ENCODE measurements around the gene ANAPC15. TPM values are rescaled to one million over a fixed set of nuclear protein-coding genes. Genes with fewer than 3 reads are reported as not detected.

ANAPC15 gene
- total and polyA plus RNA-seq, 4 donors = 8.4 to 22.4 (median 15.0) TPM

- Histone ChIP-seq H3K4me3 (ENCODE audit: low read depth in 1 of 3, low read length in 3 of 3) (no peak overlapping the region), H3K36me3 (ENCODE audit: control insufficient read depth in 4 of 4, insufficient read depth in 3 of 4, low read depth in 1 of 4, low read length in 3 of 4) (no peaks in the 10 kb centered on the region), H3K27ac (ENCODE audit: low read depth in 1 of 2, low read length in 2 of 2) (no peak overlapping the region), H3K27me3 (ENCODE audit: control insufficient read depth in 4 of 4, insufficient read depth in 4 of 4, low read length in 3 of 4) (no peaks in the 10 kb centered on the region), H3K9ac (ENCODE audit: low read depth in 1 of 2, low read length in 2 of 2) (no peak overlapping the region), H3K4me1 (ENCODE audit: control insufficient read depth in 4 of 4, insufficient read depth in 4 of 4, low read length in 3 of 4) (no peaks in the 10 kb centered on the region), H3K9me3 (ENCODE audit: control insufficient read depth in 4 of 4, low read length in 3 of 4) (no peaks in the 10 kb centered on the region)
- DNase-seq (ENCODE audit: low spot score) = no peak
- no peak for TF ChIP-seq FOXA2 (IDR thresholded peaks at IDR 0.05)
- no peak for TF ChIP-seq JUND (IDR thresholded peaks at IDR 0.05)
- TF ChIP-seq FOXA1 (IDR thresholded peaks at IDR 0.05) = no peak
- no peak for TF ChIP-seq TAF1 (conservative IDR thresholded peaks at IDR 0.05)
- TF ChIP-seq ZBTB33 (IDR thresholded peaks at IDR 0.05) = no peak
- no peak for TF ChIP-seq EGR1 (IDR thresholded peaks at IDR 0.05; ENCODE audit: low read depth in 2 of 2)
- TF ChIP-seq GABPA (IDR thresholded peaks at IDR 0.05 in 1 of 2, conservative IDR thresholded peaks at IDR 0.05 in 1 of 2) = no peak
- TF ChIP-seq MAX (IDR thresholded peaks at IDR 0.05) = no peak
- TF ChIP-seq ATF3 (IDR thresholded peaks at IDR 0.05) = no peak
- no peak for TF ChIP-seq HNF4G (IDR thresholded peaks at IDR 0.05)
- no peak for TF ChIP-seq YY1 (IDR thresholded peaks at IDR 0.05)
- no peak for TF ChIP-seq RAD21 (IDR thresholded peaks at IDR 0.05)
- TF ChIP-seq NR2F2 (IDR thresholded peaks at IDR 0.05) = no peak
- TF ChIP-seq RXRA (IDR thresholded peaks at IDR 0.05) = no peak
- TF ChIP-seq SP1 (IDR thresholded peaks at IDR 0.05) = no peak
- TF ChIP-seq CTCF (IDR thresholded peaks at IDR 0.05; ENCODE audit: low read depth, low read length, missing input control) = no peak
- 38% methylated on average over 2 of the region's 2 CpGs for WGBS
Observed at GRCh38 chr11:72146625-72147024, 34.1 kb upstream of the ANAPC15 start.

GRCh38 chr11:72144807-72145565, 32.5 kb upstream of the ANAPC15 start:
- no peaks in the 10 kb centered on the region for H3K27me3 ChIP-seq (ENCODE audit: control insufficient read depth in 4 of 4, insufficient read depth in 4 of 4, low read length in 3 of 4)
- no peaks in the 10 kb centered on the region for H3K9me3 ChIP-seq (ENCODE audit: control insufficient read depth in 4 of 4, low read length in 3 of 4)
- no peaks in the 10 kb centered on the region for H3K36me3 ChIP-seq (ENCODE audit: control insufficient read depth in 4 of 4, insufficient read depth in 3 of 4, low read depth in 1 of 4, low read length in 3 of 4)
- WGBS = 89% methylated on average over 4 of the region's 4 CpGs
- H3K4me1 ChIP-seq (ENCODE audit: control insufficient read depth in 4 of 4, insufficient read depth in 4 of 4, low read length in 3 of 4) = no peaks in the 10 kb centered on the region
- no peak overlapping the region for H3K9ac ChIP-seq (ENCODE audit: low read depth in 1 of 2, low read length in 2 of 2)
- H3K27ac ChIP-seq (ENCODE audit: low read depth in 1 of 2, low read length in 2 of 2) = no peak overlapping the region
- DNase-seq (ENCODE audit: low spot score) = no peak
- H3K4me3 ChIP-seq (ENCODE audit: low read depth in 1 of 3, low read length in 3 of 3) = no peak overlapping the region
- TF ChIP-seq YY1 (IDR thresholded peaks at IDR 0.05) (no peak), NR2F2 (IDR thresholded peaks at IDR 0.05) (no peak), TAF1 (conservative IDR thresholded peaks at IDR 0.05) (no peak), HNF4G (IDR thresholded peaks at IDR 0.05) (no peak), MAX (IDR thresholded peaks at IDR 0.05) (no peak), ATF3 (IDR thresholded peaks at IDR 0.05) (no peak), FOXA2 (IDR thresholded peaks at IDR 0.05) (no peak), RAD21 (IDR thresholded peaks at IDR 0.05) (no peak), JUND (IDR thresholded peaks at IDR 0.05) (no peak), FOXA1 (IDR thresholded peaks at IDR 0.05) (no peak), CTCF (IDR thresholded peaks at IDR 0.05; ENCODE audit: low read depth, low read length, missing input control) (no peak), ZBTB33 (IDR thresholded peaks at IDR 0.05) (no peak), SP1 (IDR thresholded peaks at IDR 0.05) (no peak)
- TF ChIP-seq, protein P1, sequence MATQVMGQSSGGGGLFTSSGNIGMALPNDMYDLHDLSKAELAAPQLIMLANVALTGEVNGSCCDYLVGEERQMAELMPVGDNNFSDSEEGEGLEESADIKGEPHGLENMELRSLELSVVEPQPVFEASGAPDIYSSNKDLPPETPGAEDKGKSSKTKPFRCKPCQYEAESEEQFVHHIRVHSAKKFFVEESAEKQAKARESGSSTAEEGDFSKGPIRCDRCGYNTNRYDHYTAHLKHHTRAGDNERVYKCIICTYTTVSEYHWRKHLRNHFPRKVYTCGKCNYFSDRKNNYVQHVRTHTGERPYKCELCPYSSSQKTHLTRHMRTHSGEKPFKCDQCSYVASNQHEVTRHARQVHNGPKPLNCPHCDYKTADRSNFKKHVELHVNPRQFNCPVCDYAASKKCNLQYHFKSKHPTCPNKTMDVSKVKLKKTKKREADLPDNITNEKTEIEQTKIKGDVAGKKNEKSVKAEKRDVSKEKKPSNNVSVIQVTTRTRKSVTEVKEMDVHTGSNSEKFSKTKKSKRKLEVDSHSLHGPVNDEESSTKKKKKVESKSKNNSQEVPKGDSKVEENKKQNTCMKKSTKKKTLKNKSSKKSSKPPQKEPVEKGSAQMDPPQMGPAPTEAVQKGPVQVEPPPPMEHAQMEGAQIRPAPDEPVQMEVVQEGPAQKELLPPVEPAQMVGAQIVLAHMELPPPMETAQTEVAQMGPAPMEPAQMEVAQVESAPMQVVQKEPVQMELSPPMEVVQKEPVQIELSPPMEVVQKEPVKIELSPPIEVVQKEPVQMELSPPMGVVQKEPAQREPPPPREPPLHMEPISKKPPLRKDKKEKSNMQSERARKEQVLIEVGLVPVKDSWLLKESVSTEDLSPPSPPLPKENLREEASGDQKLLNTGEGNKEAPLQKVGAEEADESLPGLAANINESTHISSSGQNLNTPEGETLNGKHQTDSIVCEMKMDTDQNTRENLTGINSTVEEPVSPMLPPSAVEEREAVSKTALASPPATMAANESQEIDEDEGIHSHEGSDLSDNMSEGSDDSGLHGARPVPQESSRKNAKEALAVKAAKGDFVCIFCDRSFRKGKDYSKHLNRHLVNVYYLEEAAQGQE (IDR thresholded peaks at IDR 0.05) = no peak

All from liver (tissue), 9 donors.